ENCODE measurements around the gene HYCC1. TPM values are rescaled to one million over a fixed set of nuclear protein-coding genes. Genes with fewer than 3 reads are reported as not detected.

Gene HYCC1
- total RNA-seq, 4 donors from 2014 or later: 46.1 to 107 (median 65.2) TPM

DNA sequence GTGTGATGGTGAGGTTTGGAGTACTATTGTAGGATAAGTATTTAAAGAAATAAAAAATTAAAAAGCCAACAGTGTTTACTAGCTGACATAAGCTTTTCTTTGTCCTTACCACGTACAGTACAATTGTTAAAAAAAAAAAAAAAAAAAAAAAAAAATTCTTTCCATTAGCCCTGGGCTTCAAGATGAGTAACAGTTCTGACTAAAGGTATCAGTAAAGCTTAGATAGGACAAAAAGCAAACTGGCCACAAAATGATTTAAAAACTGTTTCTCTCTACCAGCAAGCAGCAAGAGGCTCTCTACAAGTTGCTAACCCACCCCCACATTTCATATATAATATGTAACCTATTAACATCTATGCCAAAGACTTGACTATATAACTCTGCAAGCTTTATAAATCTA is 17.5 kb downstream of the HYCC1 start:
- ATAC-seq (ENCODE audit: low FRiP score): no peak
- DNase-seq (ENCODE audit: low spot score): no peak
- TF ChIP-seq CTCF (IDR thresholded peaks at IDR 0.05): no peak

DNA sequence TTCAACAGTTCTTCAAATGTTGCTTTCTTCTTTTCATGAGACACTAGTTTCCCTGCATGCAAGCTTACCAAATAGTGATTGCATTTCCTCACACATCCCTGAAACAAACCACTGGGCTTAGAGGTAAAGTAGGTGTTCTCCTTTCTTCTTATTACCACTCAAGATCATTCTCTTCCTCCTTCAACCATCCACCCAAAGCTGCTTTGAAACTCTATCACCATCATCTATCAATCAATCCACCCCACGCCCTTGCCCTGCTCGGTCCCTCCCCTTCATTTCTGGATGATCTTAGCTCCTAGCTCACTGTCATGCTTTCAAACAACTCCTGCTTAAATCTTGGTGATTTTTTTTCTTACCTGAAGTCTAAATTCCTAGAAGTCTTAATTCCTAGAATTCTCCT is 18.9 kb downstream of the HYCC1 start:
- DNase-seq (ENCODE audit: low spot score): no peak
- TF ChIP-seq CTCF (IDR thresholded peaks at IDR 0.05): no peak
- no peak for ATAC-seq (ENCODE audit: low FRiP score)

GRCh38 chr7:22992874-22993840 is 20.8 kb downstream of the HYCC1 start:
- no peak for DNase-seq (ENCODE audit: low spot score)
- TF ChIP-seq CTCF (IDR thresholded peaks at IDR 0.05): no peak
- ATAC-seq (ENCODE audit: low FRiP score): no peak

DNA sequence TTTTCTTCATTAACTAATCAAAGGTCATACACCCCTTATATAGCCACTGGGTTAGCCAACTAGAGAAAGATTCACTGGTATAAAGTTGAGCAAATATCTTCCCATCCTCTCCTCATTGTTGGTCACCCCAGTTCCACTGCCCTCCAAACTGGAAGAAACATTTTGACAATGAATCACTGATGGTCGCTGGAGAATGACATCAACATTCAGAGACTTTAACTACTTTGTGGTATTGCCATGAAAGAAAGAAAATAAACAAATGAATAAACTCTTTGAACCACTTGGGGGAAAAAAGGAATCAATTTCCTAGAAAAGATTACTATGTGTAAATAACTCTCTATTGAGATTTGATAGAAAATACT is 23.4 kb downstream of the HYCC1 start:
- TF ChIP-seq CTCF (IDR thresholded peaks at IDR 0.05): no peak
- ATAC-seq (ENCODE audit: low FRiP score): no peak

DNA sequence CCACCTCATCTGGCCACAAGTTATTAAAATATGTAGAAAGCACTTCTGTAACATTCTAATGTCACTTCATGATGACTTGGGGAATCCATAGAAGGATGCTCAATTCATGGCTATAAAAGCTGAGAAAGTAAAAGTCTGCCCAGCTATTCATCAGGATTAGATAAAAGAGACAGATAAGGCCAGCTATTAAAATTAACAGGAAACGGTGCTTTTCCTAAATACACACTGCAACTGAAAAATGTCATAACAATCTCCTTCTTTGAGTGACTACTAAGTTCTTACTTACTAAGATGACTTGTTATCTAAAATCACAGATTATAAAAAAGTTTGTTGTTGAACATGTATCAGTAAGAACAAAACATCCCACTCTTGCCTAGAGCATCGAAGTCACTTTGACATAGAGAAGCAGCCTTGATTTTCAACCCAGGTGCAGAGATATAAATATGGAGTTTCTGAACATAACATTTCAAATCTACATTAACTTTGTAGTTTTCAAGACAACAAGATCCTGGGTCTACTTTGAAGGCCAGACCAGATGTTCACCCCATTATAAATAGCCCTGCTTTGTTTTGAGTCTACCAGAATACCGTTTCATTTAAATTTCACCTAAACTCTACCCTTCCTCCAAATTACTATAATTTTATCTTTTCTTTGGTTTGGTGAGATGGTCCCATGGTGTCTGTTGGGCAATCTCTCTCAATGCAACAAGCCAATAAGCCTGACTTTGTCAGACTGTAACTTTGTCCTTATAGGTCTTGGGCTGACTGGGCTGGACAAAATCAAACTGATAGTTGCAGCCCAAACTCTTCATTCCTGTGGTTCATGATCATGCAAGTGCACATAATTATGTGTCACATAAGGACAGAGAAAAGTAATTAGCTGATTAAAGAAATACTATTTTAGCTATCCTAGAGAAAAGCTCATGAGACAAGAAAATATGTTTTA is 24.0 kb downstream of the HYCC1 start:
- DNase-seq (ENCODE audit: low spot score) (no peak), ATAC-seq (ENCODE audit: low FRiP score) (no peak)
- TF ChIP-seq CTCF (IDR thresholded peaks at IDR 0.05): no peak

More for the DNA sequence above, 23.4 kb downstream of the HYCC1 start:
- DNase-seq (ENCODE audit: low spot score): no peak

GRCh38 chr7:22985436-22985835 is 28.5 kb downstream of the HYCC1 start:
- no peak for TF ChIP-seq CTCF (IDR thresholded peaks at IDR 0.05)
- DNase-seq (ENCODE audit: low spot score) (no peak), ATAC-seq (ENCODE audit: low FRiP score) (no peak)
